ENCODE measurements around the gene ANK2. TPM values are rescaled to one million over a fixed set of nuclear protein-coding genes. Genes with fewer than 3 reads are reported as not detected.

Gene ANK2
- total RNA-seq, 1 donor from 2014 or later: 371 TPM

DNA sequence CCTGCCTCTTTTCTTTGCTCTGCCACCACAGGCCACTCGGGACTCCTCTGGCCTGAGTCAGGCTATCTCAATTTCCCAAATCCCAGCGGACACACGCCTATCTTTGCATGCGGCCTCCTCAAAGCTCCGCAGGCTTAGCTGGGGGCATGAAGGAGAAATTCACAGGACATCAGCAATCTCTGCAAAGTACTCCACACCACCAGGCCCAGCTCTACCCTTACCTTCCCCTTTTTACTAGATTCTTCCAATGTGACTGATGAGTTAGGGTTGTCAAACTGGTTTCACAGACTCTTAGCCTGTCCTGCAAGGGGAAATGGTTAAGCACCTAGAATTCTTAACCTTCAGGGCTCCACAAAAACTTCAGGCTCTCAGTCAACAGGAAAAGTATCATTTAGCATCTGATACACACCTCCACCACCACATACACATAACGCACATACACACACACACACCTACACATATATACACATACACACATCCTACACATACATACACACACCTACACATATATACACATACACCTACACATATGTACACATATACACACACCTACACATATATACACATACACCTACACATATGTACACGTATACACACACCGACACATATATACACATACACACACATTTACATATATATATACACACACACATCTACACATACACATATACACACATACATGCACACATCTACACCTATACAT is 349.1 kb downstream of the ANK2 start:
- no peak for DNase-seq

DNA sequence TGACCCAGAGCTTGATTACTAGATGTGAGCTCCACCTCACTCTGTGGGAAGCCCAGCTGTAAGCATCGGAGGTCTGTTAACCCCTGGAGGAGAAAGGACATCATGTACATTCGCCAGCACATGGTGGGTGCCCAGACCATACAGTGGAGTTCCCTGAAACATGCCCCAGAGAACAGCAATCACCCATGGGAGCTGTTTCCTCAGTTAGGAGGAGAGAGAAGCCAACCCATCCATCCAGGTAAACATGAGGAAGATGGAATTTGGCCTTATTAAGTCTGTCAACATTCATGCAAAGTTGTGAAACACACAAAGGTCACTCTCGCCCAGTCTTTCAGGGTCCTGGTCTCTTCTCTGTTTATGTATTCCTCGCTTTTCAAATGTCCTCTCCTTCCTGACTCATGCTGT is 354.7 kb downstream of the ANK2 start:
- no peak for DNase-seq

DNA sequence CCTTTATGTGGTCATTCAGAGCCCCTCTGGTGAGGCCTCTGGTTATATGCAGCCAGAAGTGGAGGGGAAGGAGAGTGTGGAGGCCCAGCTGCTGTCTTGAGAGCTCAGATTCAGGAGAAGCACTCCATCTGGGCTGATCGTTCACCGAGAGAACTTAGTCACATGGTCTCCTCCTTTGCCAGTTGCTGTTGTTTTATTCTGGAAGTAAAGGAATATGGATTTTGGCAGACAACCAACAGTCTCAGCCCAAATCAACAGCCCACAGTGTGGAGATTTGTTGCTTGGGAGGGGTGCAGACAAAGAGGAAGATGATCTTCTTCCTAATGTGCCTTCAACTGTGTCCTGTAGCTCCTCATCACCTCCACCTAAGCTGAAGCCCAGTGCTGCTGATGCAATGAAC is 355.4 kb downstream of the ANK2 start:
- peak; percentile 79 for DNase-seq

DNA sequence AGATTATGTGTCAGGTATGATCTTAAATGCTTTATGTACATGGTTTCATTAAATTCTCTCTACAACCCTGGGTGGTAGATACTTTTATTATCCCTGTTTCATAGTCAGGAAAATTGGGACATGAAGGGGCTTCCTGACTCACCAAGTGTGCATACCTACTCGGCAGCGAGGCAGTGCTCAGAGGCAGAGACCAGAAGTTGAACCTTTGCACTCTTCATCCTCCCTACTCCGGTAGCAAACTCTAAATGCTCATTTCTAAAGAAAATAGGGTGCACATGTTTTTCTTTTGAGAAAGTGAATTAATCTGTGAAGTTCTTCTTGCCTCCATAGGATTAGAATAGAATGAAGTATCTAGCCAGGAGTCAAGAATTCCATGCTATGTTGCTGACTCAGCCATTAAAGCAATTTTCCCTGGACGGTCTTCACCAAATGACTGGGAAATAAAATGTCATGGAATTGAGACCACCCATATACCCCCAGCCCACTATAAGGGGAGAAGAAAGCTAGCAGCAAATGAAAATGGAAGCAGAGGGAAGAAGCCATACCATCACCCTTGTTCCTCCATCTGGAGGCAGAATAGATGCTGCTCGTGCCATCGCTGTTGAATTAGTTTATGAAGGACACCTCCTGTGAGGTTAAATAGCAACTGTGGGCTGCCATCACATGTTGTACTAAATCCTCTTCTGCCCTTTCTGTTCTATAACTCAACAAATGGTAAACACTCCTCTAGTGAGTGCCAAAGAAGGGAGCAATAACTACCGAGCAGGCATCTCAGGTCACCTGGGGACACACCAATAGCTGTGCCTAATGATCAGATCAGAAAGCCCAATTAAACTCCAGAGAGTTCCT is 356.6 kb downstream of the ANK2 start:
- DNase-seq: no peak

DNA sequence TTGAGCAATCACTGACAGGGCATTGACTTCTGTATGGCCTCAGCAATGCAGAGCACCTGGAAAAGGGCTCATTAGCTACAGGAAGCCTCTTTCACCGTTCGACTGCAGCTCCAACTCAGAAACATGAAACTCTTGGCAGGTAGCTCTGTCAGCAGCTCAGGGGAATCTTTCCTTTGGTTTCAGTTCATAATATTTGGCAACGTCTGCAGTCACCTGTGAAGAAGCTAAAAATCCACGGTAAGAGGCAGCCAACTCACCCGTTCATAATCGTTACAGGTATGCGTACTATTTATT is 357.2 kb downstream of the ANK2 start:
- DNase-seq: peak; percentile 69

DNA sequence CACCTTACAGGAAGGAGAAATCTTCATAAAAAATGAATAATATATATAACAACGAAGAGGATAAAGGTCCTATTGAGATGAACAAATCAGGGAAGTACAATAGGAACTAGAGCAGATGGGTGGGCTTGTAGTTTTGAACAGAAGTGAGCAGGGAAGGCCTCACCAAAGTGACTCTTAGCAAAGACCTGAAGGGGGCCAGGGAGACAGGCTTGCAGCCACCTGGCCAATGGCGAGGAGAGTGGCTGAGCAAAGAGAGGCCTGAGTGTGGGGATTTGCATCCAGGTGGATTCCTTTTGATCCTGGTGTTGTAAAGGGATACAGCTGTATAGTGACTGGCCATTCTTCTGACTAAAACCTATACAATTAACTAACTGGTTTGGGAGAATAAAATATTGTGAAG is 358.0 kb downstream of the ANK2 start:
- no peak for DNase-seq

DNA sequence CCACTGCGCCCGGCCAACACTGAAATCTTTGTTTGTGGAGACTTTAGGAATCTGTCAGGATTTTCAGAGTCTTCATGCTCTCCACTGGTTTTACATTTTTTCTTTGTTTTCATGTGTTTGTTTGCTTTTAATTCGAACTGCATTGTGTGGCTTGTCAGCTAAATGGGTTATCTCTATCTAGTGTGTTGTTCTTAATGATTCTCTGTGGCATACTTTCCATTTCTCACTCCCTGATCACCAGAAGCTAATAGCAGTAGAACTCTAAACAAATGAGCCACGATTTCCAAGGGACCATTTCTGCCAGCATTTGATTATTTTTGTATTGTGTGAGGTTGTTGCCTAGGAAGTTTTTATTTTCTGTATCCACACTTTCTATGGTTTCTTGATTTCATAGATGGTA is 359.7 kb downstream of the ANK2 start:
- no peak for DNase-seq

DNA sequence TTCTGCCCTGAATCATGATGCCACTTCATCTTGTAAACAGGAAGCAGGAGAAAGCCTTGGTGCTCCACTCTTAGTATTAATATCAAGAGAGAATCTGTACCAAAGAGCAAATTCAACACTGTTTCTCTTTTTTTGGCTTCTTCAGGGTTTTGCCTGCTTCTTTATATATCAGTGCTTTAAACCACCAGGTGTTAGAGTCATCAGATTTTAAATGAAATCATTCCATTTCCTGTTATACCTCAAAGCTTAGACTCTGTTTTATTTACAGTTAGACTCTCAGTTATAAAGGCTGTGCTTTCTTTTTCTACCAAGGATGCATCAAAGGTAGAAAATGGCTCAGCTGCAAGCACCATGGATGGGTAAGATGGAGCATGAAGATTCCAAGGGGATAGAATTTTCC is 361.2 kb downstream of the ANK2 start:
- no peak for DNase-seq

DNA sequence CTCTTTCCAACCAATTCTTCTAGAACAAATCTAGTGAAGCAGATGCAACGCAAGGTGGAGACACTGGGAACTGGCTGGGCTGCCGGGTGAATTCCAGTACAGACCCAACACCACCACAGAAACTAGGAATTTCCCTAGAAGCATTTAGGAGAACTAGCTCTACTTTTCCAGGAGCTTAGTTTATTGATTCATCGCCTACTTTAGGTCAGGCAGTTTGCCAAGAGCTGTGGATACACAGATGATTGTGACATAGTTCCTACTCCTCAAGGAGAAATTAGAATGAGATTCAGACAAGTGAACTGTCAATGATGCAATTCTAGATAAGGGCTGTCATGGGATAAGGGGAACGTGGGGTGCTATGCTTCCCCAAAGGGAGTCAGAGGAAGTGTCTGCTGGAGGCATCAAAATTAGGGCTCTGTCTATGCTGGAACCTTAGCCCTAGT is 362.1 kb downstream of the ANK2 start:
- DNase-seq: no peak

DNA sequence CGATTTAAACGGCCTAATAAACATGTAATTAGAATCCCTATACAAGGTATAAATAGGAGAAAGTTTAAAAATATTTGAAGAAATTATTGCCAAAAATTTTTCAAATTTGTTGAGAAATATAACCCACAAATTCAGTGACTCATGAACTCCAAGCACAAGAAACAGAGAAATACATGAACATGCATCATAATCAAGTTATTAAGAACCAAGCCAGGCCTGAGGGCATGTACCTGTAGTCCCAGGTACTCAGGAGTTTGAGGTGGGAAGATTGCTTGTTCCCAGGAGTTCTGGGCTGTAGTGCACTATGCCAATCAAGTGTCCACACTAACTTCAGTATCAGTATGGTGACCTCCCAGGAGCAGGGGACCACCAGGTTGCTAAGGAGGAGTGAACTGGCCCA is 370.2 kb downstream of the ANK2 start:
- no peak for DNase-seq

DNA sequence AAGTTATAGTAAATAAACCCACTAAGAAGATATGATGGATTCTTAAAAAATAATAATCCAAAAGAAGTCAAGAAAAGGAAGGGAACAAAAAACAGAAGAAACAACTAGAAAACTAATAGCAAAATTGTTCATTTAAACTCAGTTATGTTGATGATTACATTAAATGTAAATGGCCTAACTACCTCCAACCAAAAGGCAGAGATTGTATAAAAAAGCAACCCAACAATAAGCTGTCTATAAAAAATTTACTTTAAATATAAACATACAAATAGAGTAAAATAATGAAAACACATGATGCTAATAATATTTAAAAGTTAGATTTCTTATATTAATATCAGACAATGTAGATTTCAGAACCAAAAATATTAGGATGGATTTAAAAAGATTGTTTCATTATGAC is 371.5 kb downstream of the ANK2 start:
- DNase-seq: no peak

DNA sequence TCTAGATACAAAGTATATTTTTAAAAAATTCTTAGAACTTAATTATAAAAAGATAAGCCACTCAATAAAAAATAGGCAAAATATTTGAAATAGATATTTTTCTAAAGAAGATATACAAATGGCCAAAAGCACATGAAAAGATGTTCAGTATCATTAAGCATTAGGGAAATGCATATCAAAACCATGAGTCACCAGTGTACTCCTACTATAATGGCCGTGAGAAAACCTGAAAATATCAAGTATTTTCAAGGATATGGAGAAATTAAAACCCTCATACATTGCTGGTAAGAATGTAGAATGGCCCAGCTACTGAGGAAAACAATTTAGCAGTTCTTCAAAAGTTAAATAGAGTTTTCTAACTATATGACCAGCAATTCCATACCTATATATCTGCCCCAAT is 374.2 kb downstream of the ANK2 start:
- no peak for DNase-seq

DNA sequence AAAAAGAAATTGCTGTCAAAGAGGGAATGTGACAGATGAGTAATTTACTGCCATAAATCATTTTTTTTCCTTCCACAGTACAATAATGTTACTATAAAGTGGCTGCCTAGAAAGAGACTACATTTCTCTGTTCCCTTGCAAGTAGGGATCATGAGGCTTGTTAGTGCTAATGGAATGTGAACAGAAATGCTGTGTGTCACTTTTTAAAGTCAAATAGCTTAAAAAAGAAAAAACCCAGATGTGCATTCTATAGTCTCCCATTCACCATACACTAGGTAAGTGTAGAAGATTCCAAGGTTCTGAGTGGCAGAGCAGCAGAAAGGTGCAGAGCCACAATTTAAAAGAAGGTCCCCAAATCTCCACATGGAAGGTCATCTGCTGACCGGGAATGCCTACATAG is 383.7 kb downstream of the ANK2 start:
- no peak for DNase-seq

Small RNA genes within 50 kb of the gene (small RNA-seq; reads per million reads assigned to genes)
- gene MIR8082 (ENCODE audit: low replicate concordance) (not detected), gene RN7SL184P (ENCODE audit: low replicate concordance) (not detected), gene RNU1-138P (ENCODE audit: low replicate concordance) (0.05 reads per million)
